Activated T-cell treated with anti-CD3 and anti-CD28 coated beads for 48 hours (primary cell): ENCODE measurements around the gene KCNJ10.
A peak's percentile ranks its signal among the peaks of the same experiment; 100 is the strongest.

ENCODE experiments used
- DNase-seq: peaks from one replicate; pipeline ENCODE4 v3.0.0-alpha.2; 2020; ENCODE audit warnings: low read depth

The KCNJ10 gene

DNA sequence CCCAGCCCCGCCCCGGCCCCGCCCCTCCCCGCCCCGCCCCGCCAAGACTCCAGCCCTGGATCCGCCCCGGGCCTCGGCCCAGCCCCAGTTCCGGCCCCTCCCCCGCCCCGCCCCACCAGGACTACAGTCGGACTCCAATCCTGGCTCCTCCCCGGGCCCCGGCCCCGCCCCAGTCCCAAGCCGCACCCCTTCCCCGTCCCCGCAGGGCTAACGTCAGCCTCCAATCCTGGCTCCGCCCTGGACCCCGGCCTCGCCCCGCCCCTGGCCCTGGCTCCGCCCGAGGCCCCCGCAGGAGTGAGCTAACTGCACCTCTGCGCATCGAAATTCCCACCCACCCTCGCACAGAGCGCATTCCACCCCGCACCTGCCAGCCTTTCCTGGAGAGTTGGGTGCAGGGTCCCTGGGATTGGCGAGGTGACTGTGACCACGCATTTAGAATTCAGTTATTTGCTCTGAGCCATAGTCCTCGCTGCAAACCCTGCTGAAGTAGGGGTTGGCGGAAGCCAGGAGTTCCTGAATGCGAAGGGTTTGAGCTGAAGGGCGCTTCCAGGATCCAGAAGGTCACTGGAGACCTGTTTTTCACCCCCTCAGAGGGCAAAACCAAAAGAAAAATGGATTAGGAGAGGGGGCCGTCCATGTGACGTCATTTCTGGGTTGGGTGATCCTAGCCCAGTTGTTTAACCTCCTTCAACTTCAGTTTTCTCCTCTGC lies 29.0 kb upstream of the KCNJ10 start:
- DNase-seq = peak; percentile 97

DNA sequence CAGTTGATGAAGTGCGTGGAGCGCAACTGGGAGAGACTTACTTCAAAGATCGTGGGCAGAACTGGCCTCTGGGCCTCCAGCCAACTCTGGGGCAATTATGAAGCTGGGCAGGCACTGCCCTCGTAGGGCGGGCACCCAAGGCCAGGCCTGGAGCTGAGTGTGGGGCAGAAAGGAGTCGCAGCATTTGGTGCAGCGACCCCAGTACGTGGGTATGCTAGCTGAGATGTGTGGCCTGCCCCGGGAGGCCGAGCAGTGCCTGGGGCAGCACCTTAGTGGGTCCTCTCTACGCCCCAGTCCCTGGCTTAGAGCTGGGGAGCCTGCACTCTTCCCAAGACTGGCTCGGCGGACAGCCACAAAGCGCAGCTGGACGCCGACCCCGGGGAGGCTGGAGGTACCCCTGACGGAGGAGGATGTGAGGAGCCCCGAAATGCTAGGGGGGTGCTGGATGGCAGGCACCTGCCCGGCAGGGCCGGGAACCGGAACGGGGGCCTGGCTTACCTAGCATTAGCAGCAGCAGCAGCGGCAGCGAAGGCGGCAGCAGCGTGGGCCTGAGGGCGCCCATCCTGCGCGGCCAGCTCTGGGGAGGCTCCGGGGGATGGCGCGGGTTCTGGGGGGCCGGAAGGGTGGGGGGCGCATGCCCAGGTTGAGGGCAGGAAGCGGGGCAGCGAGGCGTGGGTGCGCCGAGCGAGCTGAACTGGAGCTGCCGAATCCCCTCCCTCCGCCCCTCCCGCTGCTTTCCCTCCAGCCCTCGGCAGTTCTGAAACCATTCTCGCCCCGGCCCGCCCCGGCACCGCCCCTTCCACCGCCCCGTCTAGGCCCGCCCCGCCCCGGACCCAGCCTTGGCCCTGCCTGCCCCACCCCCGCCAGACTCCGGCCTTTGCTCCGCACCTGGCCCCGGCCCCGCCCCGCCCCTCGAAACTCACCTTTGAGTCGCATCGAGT lies 28.2 kb upstream of the KCNJ10 start, which contains the start of gene IGSF8:
TSS of gene IGSF8 (minus strand) at position 709 of the 941 bp plus-strand sequence. CDS start at position 562, 147 bp downstream.
- peak; percentile 89 for DNase-seq

- peak; percentile 39 for DNase-seq
Measured at GRCh38 chr1:160097151-160097910, 27.4 kb upstream of the KCNJ10 start.

DNA sequence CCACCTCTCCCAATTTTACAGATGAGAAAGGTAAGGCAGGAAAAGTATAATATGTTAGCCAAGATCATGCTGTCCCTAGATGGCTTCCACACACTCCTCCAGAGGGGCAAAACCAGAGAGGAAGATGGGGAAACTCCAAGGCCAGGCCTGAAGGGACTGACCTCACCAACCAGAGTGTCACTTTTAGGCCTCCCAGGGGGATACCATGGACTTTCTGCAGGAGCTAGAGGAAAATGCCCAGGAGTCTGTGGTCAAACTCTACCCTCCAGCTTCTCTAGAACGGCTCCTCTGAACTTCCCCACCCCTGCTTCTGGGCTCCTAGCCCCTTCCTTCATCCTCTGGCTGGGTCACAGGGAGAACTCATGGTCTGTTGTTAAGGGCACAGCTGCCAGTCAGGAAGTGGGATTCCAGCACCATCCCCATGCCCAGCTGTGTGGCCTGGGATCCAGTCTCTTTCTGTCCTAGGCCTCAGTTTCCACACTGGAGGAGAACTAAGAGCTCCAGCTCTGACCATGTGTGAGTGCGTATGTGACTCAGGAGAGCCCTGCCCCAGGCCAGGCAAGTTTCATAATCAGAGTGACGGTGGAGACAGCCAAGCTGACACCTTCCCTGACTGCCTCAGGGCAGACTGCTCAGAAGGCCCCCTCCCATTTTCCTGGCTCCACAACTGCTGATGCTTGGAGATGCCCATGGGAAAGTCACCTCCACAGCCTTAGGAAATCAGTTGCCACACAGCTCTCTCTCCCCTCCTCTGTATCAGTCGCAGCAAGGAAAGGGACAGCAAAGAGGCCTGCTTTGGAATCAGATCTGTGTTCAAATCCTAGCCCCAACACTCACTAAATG lies 26.5 kb upstream of the KCNJ10 start:
- DNase-seq = no peak

- DNase-seq = no peak
Measured at GRCh38 chr1:160095382-160096105, 25.6 kb upstream of the KCNJ10 start.

GRCh38 chr1:160094806-160095205 lies 24.8 kb upstream of the KCNJ10 start:
- no peak for DNase-seq

GRCh38 chr1:160094291-160094625 lies 24.3 kb upstream of the KCNJ10 start:
- no peak for DNase-seq

DNA sequence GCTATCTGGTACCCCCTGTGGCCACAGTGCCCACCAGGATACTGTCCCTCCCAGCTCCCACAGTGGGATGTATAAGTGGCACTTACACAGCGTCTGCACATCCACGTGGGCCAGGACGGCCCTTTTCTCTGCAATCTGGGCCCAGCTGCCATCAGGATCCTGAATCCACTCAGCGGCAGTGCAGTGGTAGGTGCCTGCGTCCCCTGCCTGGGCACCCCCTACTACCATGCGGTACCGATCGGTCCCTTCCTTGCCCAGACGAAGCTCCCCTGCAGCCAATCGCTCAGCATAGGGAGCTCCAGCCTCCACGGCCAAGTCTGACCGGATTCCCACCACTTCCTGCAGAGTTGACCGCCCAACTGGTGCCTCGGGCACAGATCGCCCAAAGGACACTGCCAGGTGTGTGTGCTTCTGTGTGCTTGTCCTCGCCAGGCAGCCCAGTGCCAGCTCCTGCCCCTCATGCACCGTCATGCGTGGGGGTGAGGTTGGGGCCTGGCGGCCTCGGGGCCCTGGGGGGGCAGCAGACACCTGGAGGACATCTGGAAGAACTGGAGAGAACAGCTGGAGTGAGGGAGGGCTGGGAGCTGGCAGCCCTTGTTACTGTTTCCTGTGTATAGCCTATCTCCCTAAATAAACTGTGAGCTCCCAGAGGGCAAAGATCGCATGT lies 23.8 kb upstream of the KCNJ10 start:
- DNase-seq = no peak

DNA sequence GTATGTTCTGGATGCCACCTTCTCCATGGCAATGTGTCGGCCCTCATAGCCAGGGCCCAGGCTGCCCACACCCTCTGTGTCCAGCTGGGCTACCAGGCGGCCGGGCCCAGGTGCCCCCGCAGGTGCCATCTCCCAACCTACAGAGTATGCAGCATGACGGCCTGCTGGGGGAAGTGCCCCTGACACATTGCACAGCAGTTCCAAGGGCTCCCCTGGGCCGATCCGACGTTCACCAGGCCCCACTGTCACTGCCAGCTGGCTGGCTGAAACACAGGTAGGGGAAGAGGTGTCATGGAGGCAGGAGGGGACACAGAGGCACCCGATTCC lies 23.1 kb upstream of the KCNJ10 start:
- no peak for DNase-seq

DNA sequence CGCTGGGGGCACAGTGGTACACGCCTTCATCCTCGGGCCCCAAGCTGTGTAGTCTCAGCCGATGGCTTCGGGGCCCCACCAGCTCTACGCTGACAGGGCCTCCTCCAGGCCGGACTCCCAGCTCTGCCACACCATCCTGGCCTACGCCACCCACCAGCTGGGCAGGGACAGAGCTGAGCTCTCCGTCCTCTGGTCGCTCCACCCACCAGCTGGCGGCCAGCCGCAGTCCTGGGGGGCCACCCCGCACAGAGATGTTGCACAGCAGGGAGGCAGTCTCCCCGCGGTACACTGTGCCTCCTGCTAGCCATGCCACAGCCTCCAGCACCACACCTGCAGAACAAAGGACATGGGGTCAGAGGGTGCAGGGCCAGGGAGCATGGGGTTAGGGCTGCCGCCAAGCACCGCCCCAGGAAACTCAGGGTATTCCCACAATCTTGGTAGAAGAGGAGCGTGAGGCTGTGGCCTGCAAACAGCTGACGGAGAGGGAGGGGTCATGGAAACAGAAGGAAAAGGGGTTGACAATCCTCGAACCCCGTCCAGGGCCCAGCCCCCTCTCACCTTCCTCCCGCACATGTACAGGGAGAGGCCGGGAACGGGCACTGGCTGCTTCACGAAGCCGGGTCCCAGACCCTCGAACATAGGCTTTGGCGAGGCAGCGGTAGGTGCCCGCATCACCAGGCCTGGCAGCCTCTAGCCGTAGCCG lies 22.6 kb upstream of the KCNJ10 start:
- no peak for DNase-seq

GRCh38 chr1:160091666-160092223 lies 21.8 kb upstream of the KCNJ10 start:
- DNase-seq = no peak

DNA sequence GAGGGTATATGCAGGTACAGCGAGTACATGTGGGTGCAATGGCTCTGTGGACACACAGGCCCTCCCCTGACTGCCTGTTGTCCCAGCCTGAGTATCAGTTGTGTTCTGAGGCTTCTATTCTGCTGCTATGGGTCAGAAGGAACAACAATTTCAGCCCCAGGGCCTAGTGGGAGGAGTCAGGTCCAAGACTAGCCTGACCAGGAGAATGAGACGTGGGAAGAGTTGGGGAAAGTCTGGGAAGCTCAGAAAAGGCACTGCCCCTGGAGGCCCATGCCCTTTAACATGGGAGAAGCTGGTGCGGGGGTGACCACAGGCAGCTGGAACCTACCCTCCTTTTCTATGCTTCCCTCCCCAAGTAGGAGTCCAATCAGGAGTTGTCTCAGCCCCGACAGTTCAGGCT lies 20.8 kb upstream of the KCNJ10 start:
- no peak for DNase-seq

DNA sequence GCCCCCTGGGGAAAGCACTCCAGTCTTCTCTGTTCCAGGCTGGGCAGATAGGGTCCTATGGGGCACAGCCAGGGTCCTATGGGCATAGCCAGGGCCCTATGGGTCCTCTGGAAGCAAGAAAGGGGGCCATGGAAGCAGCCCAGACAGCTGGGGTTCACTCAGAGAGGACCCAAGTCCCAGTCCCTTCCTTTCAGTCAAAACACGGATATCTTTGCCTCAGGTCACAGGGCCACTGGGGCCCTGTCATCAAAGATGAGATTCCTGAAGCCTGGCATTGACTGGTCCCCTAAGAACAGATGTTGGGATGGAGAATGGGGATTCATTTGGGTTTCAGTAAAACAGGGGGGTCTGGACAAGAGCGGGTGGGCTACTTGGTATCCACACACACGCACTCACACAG lies 19.9 kb upstream of the KCNJ10 start:
- no peak for DNase-seq

- no peak for DNase-seq
Measured at GRCh38 chr1:160087118-160087662, 17.2 kb upstream of the KCNJ10 start.

DNA sequence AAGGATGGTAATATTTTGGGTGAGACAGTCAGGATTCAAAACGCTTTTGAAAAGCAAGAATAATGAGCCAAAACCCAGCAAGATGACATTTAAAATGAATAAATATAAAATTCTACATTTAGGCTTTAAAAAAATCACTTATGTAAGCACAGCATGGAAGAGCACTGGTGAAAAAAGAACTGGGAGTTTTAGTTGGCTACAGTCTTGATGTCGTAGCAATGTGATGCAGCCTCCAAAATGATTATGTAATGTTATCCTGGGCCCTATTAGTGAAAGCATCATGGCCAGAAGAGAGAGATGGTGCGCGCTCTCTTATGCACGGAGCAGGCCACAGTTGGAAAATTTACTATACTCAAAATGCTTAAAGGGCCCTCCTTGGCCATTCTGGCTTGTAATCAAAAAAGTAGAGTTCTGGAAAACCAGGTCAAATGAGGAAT lies 16.5 kb upstream of the KCNJ10 start:
- no peak for DNase-seq

DNA sequence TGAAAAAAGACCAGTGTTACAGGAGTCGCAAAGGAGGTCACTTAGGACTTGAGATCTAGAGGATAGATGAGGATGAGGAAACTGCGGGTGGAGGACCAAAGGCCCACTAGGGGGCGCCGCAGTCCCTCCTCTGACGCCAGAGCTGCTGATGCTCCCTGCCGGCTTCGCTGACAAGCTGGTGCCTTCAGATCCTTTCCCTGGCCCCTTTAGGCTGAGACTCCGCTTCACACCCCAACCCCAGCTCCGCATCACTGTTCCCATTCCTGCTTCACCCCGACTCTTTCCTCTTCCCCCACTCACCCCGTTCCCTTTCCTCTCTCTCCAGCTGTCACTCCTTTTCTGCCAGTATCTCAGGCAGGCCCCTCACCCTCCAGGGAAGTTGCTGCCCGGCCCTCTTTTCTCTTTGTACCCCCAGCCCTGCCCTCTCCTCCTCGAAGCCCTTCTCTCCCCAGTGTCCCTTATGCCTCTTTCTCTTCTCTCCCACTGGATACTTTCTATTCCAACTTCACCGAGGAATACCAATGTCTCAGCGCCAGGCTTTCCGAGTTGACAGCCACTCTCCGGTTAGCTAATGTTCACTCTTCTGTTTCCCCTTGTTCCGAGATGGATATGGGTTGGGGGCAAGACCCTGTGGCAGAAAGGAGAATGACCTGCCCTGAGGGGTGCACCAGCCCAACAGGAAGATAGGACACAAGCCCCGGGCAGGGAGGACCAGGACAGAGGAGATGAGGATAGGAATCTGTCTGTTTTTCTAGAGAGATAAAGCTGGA lies 15.9 kb upstream of the KCNJ10 start:
- DNase-seq = peak; percentile 72

DNA sequence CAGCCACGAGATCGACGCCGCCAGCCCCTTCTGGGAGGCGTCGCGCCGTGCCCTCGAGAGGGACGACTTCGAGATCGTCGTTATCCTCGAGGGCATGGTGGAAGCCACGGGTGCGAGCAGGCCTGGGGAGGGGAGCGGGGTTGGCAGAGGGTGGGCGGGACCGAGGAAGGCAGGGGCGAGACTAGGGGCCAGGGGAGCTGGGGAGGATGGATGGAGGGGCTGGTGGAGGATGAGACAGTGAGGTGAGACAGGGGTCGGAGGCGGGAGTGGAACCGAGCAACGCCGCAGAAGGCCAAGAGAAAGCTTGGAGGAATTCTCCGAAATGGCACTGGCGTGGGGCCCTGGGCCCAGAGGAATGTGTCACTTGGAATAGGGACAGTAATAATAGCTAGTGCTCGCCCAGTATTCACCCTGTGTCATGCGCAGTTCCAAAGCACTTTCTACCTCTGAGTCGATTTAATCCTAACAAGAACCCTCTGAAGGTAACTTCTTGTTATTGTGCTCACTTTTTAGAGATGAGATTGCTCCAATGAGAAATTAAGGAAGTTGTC lies 14.9 kb upstream of the KCNJ10 start:
- DNase-seq = no peak
